H9 (cell line): ENCODE data around the gene TPSB2. TPM values are rescaled to one million over a fixed set of nuclear protein-coding genes. Genes with fewer than 3 reads are reported as not detected.
"Not testable (repeated sequence)": the region's sequence is repeated elsewhere in the genome, so short reads cannot be mapped to it uniquely, and the experiment has no call there.

Source experiments
- DNase-seq: peaks from one replicate; pipeline ENCODE4 v3.0.0-alpha.2; 2017
- H2AFZ ChIP-seq: one replicate; pipeline ENCODE4 v1.6.1; 2013; ENCODE audit warnings: mild to moderate bottlenecking, low read length, control low read depth, moderate library complexity
- H2AK5ac ChIP-seq: 2 replicates; pipeline ENCODE4 v1.6.1; 2013; ENCODE audit warnings: low read length, control low read depth, mixed read lengths; ENCODE audit not compliant: insufficient read length
- H2BK120ac ChIP-seq: one replicate; pipeline ENCODE4 v1.6.1; 2013; ENCODE audit warnings: low read depth, mild to moderate bottlenecking, low read length, control low read depth, inconsistent platforms; ENCODE audit not compliant: poor library complexity, severe bottlenecking
- H2BK12ac ChIP-seq: 2 replicates; pipeline ENCODE4 v1.6.1; 2013; ENCODE audit warnings: low read length, control low read depth, mixed read lengths, low read depth; ENCODE audit not compliant: insufficient read length
- H2BK15ac ChIP-seq: 2 replicates; pipeline ENCODE4 v1.6.1; 2013; ENCODE audit warnings: low read depth, low read length, control low read depth
- H2BK20ac ChIP-seq: one replicate; pipeline ENCODE4 v1.6.1; 2013; ENCODE audit warnings: low read depth, mild to moderate bottlenecking, low read length, control low read depth, inconsistent platforms; ENCODE audit not compliant: poor library complexity, severe bottlenecking
- H2BK5ac ChIP-seq: 2 replicates; pipeline ENCODE4 v1.6.1; 2013; ENCODE audit warnings: low read length, control low read depth, mixed read lengths; ENCODE audit not compliant: insufficient read length
- H3K14ac ChIP-seq: 2 replicates; pipeline ENCODE4 v1.6.1; 2013; ENCODE audit warnings: low read length, control low read depth; ENCODE audit not compliant: insufficient read depth
- H3K18ac ChIP-seq: 2 replicates; pipeline ENCODE4 v1.6.1; 2013; ENCODE audit warnings: low read depth, mild to moderate bottlenecking, mixed read lengths, low read length, control low read depth; ENCODE audit not compliant: insufficient read length
- H3K23ac ChIP-seq: 2 replicates; pipeline ENCODE4 v1.6.1; 2013; ENCODE audit warnings: low read length, control low read depth, mixed read lengths, low read depth; ENCODE audit not compliant: insufficient read length
- H3K23me2 ChIP-seq: 2 replicates; pipeline ENCODE4 v1.6.1; 2013; ENCODE audit warnings: low read depth, mild to moderate bottlenecking, mixed read lengths, low read length, control low read depth; ENCODE audit not compliant: insufficient read length, poor library complexity, severe bottlenecking
- H3K27ac ChIP-seq: 2 replicates; pipeline ENCODE4 v1.5.1; 2013; ENCODE audit warnings: low read length, control low read depth, mixed read lengths, low read depth; ENCODE audit not compliant: insufficient read length
- H3K27me3 ChIP-seq: 2 replicates; pipeline ENCODE4 v1.6.1; 2013; ENCODE audit warnings: low read length, control low read depth, inconsistent platforms; ENCODE audit not compliant: insufficient read depth
- H3K4ac ChIP-seq: 2 replicates; pipeline ENCODE4 v1.6.1; 2013; ENCODE audit warnings: low read depth, mild to moderate bottlenecking, control low read depth, inconsistent platforms, low read length, moderate library complexity
- H3K4me1 ChIP-seq: 2 replicates; pipeline ENCODE4 v1.6.1; 2013; ENCODE audit warnings: low read length, control low read depth, inconsistent platforms; ENCODE audit not compliant: insufficient read depth
- H3K4me2 ChIP-seq: 2 replicates; pipeline ENCODE4 v1.6.1; 2013; ENCODE audit warnings: low read length, control low read depth, mixed read lengths; ENCODE audit not compliant: insufficient read length, insufficient read depth
- H3K56ac ChIP-seq: 2 replicates; pipeline ENCODE4 v1.6.1; 2013; ENCODE audit warnings: low read depth, mild to moderate bottlenecking, mixed read lengths, low read length, control low read depth; ENCODE audit not compliant: insufficient read length
- H3K79me1 ChIP-seq: 2 replicates; pipeline ENCODE4 v1.6.1; 2013; ENCODE audit warnings: low read depth, mild to moderate bottlenecking, moderate library complexity, low read length, control low read depth, inconsistent platforms; ENCODE audit not compliant: insufficient read depth, poor library complexity, severe bottlenecking
- H3K79me2 ChIP-seq: 2 replicates; pipeline ENCODE4 v1.6.1; 2013; ENCODE audit warnings: low read length, control low read depth, inconsistent platforms; ENCODE audit not compliant: insufficient read depth
- H3K9ac ChIP-seq: 2 replicates; pipeline ENCODE4 v1.6.1; 2013; ENCODE audit warnings: low read length, control low read depth, mixed read lengths; ENCODE audit not compliant: insufficient read length; ENCODE audit errors: extremely low read depth
- H3K9me3 ChIP-seq: one replicate; pipeline ENCODE4 v1.6.1; 2013; ENCODE audit warnings: low read depth, low read length, inconsistent platforms; ENCODE audit not compliant: control insufficient read depth
- H3T11ph ChIP-seq: one replicate; pipeline ENCODE4 v1.6.1; 2013; ENCODE audit warnings: mild to moderate bottlenecking, low read length, control low read depth, inconsistent platforms
- H4K20me1 ChIP-seq: one replicate; pipeline ENCODE4 v1.6.1; 2013; ENCODE audit not compliant: control insufficient read depth, insufficient read length, insufficient read depth
- H4K5ac ChIP-seq: 2 replicates; pipeline ENCODE4 v1.6.1; 2013; ENCODE audit warnings: low read depth, mild to moderate bottlenecking, mixed read lengths, low read length, control low read depth; ENCODE audit not compliant: insufficient read length
- H4K8ac ChIP-seq: replicated peaks from 2 replicates; pipeline ENCODE4 v1.6.1; 2013; ENCODE audit warnings: low read length, control low read depth, mixed read lengths, low read depth; ENCODE audit not compliant: insufficient read length
- H4K91ac ChIP-seq: 2 replicates; pipeline ENCODE4 v1.6.1; 2013; ENCODE audit warnings: low read depth, mild to moderate bottlenecking, moderate library complexity, mixed read lengths, low read length, control low read depth; ENCODE audit not compliant: insufficient read length
- H3K27ac Mint-ChIP-seq, 3 experiments: 2 replicates in 2 of 3; 3 replicates in 1 of 3; pipeline ENCODE4 v1.8.0; 2020 to 2021; ENCODE audit warnings: mixed read lengths in 3 of 3, mild to moderate bottlenecking in 1 of 3, moderate library complexity in 1 of 3
- H3K27me3 Mint-ChIP-seq: 2 replicates; pipeline ENCODE4 v1.8.0; 2021; ENCODE audit warnings: low read depth, mild to moderate bottlenecking, moderate library complexity, mixed read lengths
- H3K36me3 Mint-ChIP-seq, 3 experiments: 2 replicates in 2 of 3; 3 replicates in 1 of 3; pipeline ENCODE4 v1.8.0; 2020 to 2021; ENCODE audit warnings: low read depth in 3 of 3, mixed read lengths in 3 of 3; ENCODE audit not compliant: insufficient read depth in 1 of 3
- H3K4me1 Mint-ChIP-seq, 2 experiments: 2 replicates each; pipeline ENCODE4 v1.8.0; 2020; ENCODE audit warnings: mixed read lengths in 2 of 2
- H3K4me3 Mint-ChIP-seq, 2 experiments: 2 replicates in 1 of 2; 3 replicates in 1 of 2; pipeline ENCODE4 v1.8.0; 2020 to 2021; ENCODE audit warnings: mild to moderate bottlenecking in 2 of 2, mixed read lengths in 2 of 2, moderate library complexity in 1 of 2
- H3K9me3 Mint-ChIP-seq, 2 experiments: 2 replicates in 1 of 2; 3 replicates in 1 of 2; pipeline ENCODE4 v1.8.0; 2020; ENCODE audit warnings: mild to moderate bottlenecking in 2 of 2, mixed read lengths in 2 of 2, moderate library complexity in 1 of 2
- WGBS: extraction: QIAGEN DNeasy Blood & Tissue Kit; methylation state at CpG from one replicate; pipeline ENCODE4 v1.1.7; 2013; ENCODE audit warnings: missing lambda C conversion rate, low lambda C conversion rate, mixed read lengths; ENCODE audit not compliant: insufficient read length; ENCODE audit errors: extremely low coverage; 5-methylcytosine and 5-hydroxymethylcytosine counted together
- total RNA-seq: library from RNA; stranded (reverse); gene quantifications from 2 replicates; pipeline ENCODE4 v1.2.1, GENCODE V29; 2021

TPSB2 gene
- total RNA-seq, 1 experiment from 2014 or later, result not detected

DNA sequence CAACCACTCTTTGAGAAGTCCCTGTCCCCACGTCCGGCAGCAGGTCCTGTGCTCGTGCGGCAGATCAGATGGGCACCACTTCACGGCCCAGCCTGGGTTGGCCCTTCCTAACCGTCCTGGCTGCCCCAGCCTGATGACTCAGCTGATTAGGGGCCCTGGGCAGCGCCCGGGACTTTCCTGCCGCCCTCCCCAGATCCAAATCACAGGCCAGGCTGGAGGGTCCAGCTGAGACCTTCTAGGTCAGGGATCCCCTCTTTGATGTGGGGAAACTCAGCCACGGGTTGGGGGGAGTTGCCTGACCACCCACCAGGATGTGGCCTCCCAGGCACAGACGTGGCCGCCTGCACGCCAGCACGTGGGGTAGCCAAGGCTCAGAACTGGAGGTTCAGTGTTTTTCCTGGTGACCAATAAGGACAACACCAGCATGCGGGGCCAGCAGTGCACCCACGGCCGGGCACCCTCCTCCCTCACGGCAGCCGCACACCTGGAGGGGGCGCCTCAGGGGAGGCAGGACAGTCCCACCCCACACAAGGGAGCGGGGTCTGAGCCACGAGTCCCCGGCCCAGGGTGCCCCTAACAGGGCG, 4.2 kb downstream of the TPSB2 start:
- H3K56ac ChIP-seq, H4K20me1 ChIP-seq, H3K4me1 ChIP-seq, H2BK120ac ChIP-seq, H3K36me3 Mint-ChIP-seq, H4K5ac ChIP-seq, H3K9me3 Mint-ChIP-seq, H4K91ac ChIP-seq, H2AK5ac ChIP-seq, H3K4me1 Mint-ChIP-seq, H2BK5ac ChIP-seq, H3K4ac ChIP-seq, H3K79me1 ChIP-seq, H3K23me2 ChIP-seq, H2BK15ac ChIP-seq, H2BK20ac ChIP-seq, H3K18ac ChIP-seq, H4K8ac ChIP-seq, H3K14ac ChIP-seq, H3K9me3 ChIP-seq, H2AFZ ChIP-seq, H3K4me3 Mint-ChIP-seq, H3K79me2 ChIP-seq, H3K23ac ChIP-seq, DNase-seq, H3K4me2 ChIP-seq, H3T11ph ChIP-seq, H3K9ac ChIP-seq, H3K27ac ChIP-seq, H3K27me3 ChIP-seq, H2BK12ac ChIP-seq: not testable (repeated sequence)
- Mint-ChIP-seq H3K27me3 (peaks cover 17% of the 10 kb centered on the region), H3K27ac (peak overlapping the region in 1 of 3 experiments; percentile 51; a peak in 2 of 7 replicates)
- no CpG with 5 or more reads among the region's 24 CpGs for WGBS
